GM12878 (cell line): Measurements from ENCODE around the gene MED31. TPM values are rescaled to one million over a fixed set of nuclear protein-coding genes. Genes with fewer than 3 reads are reported as not detected.

Experiments used
- ATAC-seq: fragments of 200-7000 bp; cut with Tn5 transposase; 3 replicates; pipeline ENCODE4 v1.9.1; 2020; ENCODE audit warnings: mild to moderate bottlenecking, moderate library complexity
- BruUV-seq: library from RNA; stranded (reverse); fragments of 400-500 nt; replicated peaks from 2 replicates; lab custom pipeline; 2021; lab: Mats Ljungman, UMichigan
- CTCF ChIA-PET: fragments of 300-600 bp; sonication (Branson Sonifier 250); formaldehyde crosslinking; extraction: SDS; loops from one replicate; lab custom pipeline; 2021; ENCODE audit warnings: inconsistent platforms; lab: Yijun Ruan, JAX
- POLR2A ChIA-PET: fragments of 350-600 bp; formaldehyde crosslinking; extraction: SDS; loops from one replicate; lab custom pipeline; 2021; ENCODE audit warnings: inconsistent platforms; lab: Charles Lee
- RAD21 ChIA-PET: fragments of 300-600 bp; sonication (Branson Sonifier 250); formaldehyde crosslinking; loops from one replicate; lab custom pipeline; 2023; ENCODE audit warnings: antibody characterized with exemption; ENCODE audit not compliant: unreplicated experiment; lab: Charles Lee
- SMC1A ChIA-PET: fragments of 300-600 bp; sonication (Branson Sonifier 250); formaldehyde crosslinking; loops from one replicate; lab custom pipeline; 2023; ENCODE audit not compliant: unreplicated experiment, uncharacterized antibody; lab: Charles Lee
- DNase-seq: peaks from one replicate; pipeline ENCODE4 v3.0.0-alpha.2; 2011; ENCODE audit warnings: low read depth, low spot score
- FAIRE-seq: peaks from 3 replicates; lab custom pipeline; 2011; peaks lifted over from hg19 to GRCh38; lab: Jason Lieb, UNC
- H2AFZ ChIP-seq: 2 replicates; pipeline ENCODE4 v1.6.0; 2011; ENCODE audit warnings: low read depth, low read length, control low read depth; ENCODE audit not compliant: control insufficient read depth
- H3K27ac ChIP-seq: 2 replicates; pipeline ENCODE4 v1.5.1; 2011; ENCODE audit warnings: control low read depth; ENCODE audit not compliant: control insufficient read depth, insufficient read depth
- H3K27me3 ChIP-seq, 2 experiments: replicated peaks in 1 of 2; 2 replicates each; pipeline versions ENCODE4 v1.6.0 to v1.6.1; 2011; ENCODE audit warnings: low read length in 1 of 2; ENCODE audit not compliant: control insufficient read depth in 2 of 2, insufficient read depth in 2 of 2
- H3K36me3 ChIP-seq, 2 experiments: 2 replicates each; pipeline ENCODE4 v1.5.1; 2011; ENCODE audit warnings: low read length in 1 of 2; ENCODE audit not compliant: control insufficient read depth in 2 of 2, insufficient read depth in 2 of 2
- H3K4me1 ChIP-seq: 2 replicates; pipeline ENCODE4 v1.6.1; 2011; ENCODE audit warnings: mild to moderate bottlenecking, low read length, moderate library complexity, mixed read lengths; ENCODE audit not compliant: control insufficient read depth, insufficient read depth
- H3K4me2 ChIP-seq: 2 replicates; pipeline ENCODE4 v1.6.0; 2011; ENCODE audit warnings: control low read depth; ENCODE audit not compliant: control insufficient read depth, insufficient read depth
- H3K4me3 ChIP-seq: fragments of 200-600 bp; sonication (generic); 2 replicates; pipeline ENCODE4 v1.5.1; 2016
- H3K79me2 ChIP-seq: 2 replicates; pipeline ENCODE4 v1.6.0; 2011; ENCODE audit warnings: low read length; ENCODE audit not compliant: control insufficient read depth, insufficient read depth
- H3K9ac ChIP-seq: 2 replicates; pipeline ENCODE4 v1.8.0; 2011; ENCODE audit warnings: low read length, control low read depth, mixed read lengths; ENCODE audit not compliant: control insufficient read depth, insufficient read depth
- H3K9me3 ChIP-seq: replicated peaks from 3 replicates; pipeline ENCODE4 v1.5.1; 2011; ENCODE audit warnings: mild to moderate bottlenecking, low read length; ENCODE audit not compliant: control insufficient read depth, insufficient read depth
- H4K20me1 ChIP-seq: 2 replicates; pipeline ENCODE4 v1.6.0; 2011; ENCODE audit not compliant: control insufficient read depth, insufficient read depth
- BMI1 ChIP-seq: fragments of 450-650 bp; IDR thresholded peaks from 2 replicates; pipeline ENCODE4 v1.6.1; 2016; ENCODE audit warnings: mild to moderate bottlenecking, moderate library complexity, borderline replicate concordance
- FOXK2 ChIP-seq: fragments of 450-650 bp; IDR thresholded peaks from 2 replicates; pipeline ENCODE4 v1.6.1; 2017; ENCODE audit warnings: mild to moderate bottlenecking, moderate library complexity
- KLF5 ChIP-seq: fragments of 450-650 bp; IDR thresholded peaks from 2 replicates; pipeline ENCODE4 v1.6.1; 2014; ENCODE audit warnings: mild to moderate bottlenecking; ENCODE audit not compliant: partially characterized antibody
- NFXL1 ChIP-seq: fragments of 450-650 bp; IDR thresholded peaks from 2 replicates; pipeline ENCODE4 v1.6.1; 2017; ENCODE audit warnings: antibody characterized with exemption, mild to moderate bottlenecking, borderline replicate concordance
- NR2F1 ChIP-seq: fragments of 450-650 bp; conservative IDR thresholded peaks from 2 replicates; pipeline ENCODE4 v1.6.1; 2017; ENCODE audit warnings: mild to moderate bottlenecking
- POLR2AphosphoS2 ChIP-seq: IDR thresholded peaks from 2 replicates; pipeline ENCODE4 v1.6.1; 2011; ENCODE audit warnings: low read depth, mild to moderate bottlenecking, low read length, improper control_type of control experiment, moderate library complexity
- RCOR1 ChIP-seq: conservative IDR thresholded peaks from 2 replicates; pipeline ENCODE4 v1.6.1; 2012; ENCODE audit warnings: low read depth, low read length, improper control_type of control experiment
- SREBF1 ChIP-seq: IDR thresholded peaks from 2 replicates; pipeline ENCODE4 v1.6.1; 2012; ENCODE audit warnings: mild to moderate bottlenecking, low read length
- USF1 ChIP-seq: IDR thresholded peaks from 2 replicates; pipeline ENCODE4 v1.6.1; 2011; ENCODE audit warnings: borderline replicate concordance, low read depth, mild to moderate bottlenecking, moderate library complexity, mixed read lengths, low read length; ENCODE audit not compliant: insufficient read depth; ENCODE audit errors: extremely low read length
- ZNF24 ChIP-seq: fragments of 450-650 bp; IDR thresholded peaks from 2 replicates; pipeline ENCODE4 v1.6.1; 2017; ENCODE audit warnings: antibody characterized with exemption, mild to moderate bottlenecking
- WGBS: methylation state at CpG from one replicate; pipeline ENCODE4 v1.1.6; 2016; ENCODE audit warnings: low lambda C conversion rate; ENCODE audit not compliant: insufficient replicate concordance, insufficient coverage; ENCODE audit errors: missing lambda C conversion rate; 5-methylcytosine and 5-hydroxymethylcytosine counted together
- in situ Hi-C: fragments of 300-500 bp; cut with MboI; formaldehyde crosslinking; loops from 9 replicates; pipeline ENCODE4 v1.14.3; 2018; ENCODE audit warnings: mixed read lengths
- intact Hi-C: fragments of 100-400 bp; cut with micrococcal nuclease; formaldehyde crosslinking; loops from one replicate; pipeline ENCODE4 v1.14.2; 2022; ENCODE audit not compliant: unreplicated experiment
- polyA plus RNA-seq, 11 experiments: library from polyadenylated mRNA; depleted of rRNA in 4 of 11; unstranded in 6 of 11; stranded (reverse) in 5 of 11; fragments of >200 nt; fragmentation: Nextera tagmentation in 4 of 11; fragmentation: Illumina TruSeq in 1 of 11; extraction: Ambion mirVana in 4 of 11; extraction: Trizol in 1 of 11; gene quantifications; 1 replicate in 1 of 11; 2 replicates in 10 of 11; pipeline versions ENCODE4 v1.2.1 to v1.2.3, GENCODE V29; 2011 to 2016; ENCODE audit warnings: inconsistent platforms in 2 of 11, missing spikeins in 2 of 11, low read depth in 1 of 11
- total RNA-seq, 4 experiments: library from RNA; depleted of rRNA in 3 of 4; stranded (reverse); fragments of >200 nt in 3 of 4; fragmentation: Illumina TruSeq in 1 of 4; extraction: Trizol in 1 of 4; gene quantifications; 2 replicates each; pipeline versions ENCODE4 v1.2.1 to v1.2.3, GENCODE V29; 2013 to 2021
- TF ChIP-seq, protein P1 (sequence below): IDR thresholded peaks from 2 replicates; pipeline ENCODE4 v1.6.1; 2012; ENCODE audit warnings: low read length, inconsistent platforms
- TF ChIP-seq, protein P2 (sequence below): fragments of 450-650 bp; IDR thresholded peaks from 2 replicates; pipeline ENCODE4 v1.6.1; 2017; ENCODE audit warnings: mild to moderate bottlenecking, moderate library complexity

Gene MED31
- total and polyA plus RNA-seq, 10 of the 15 experiments (the other 5 are each of a cell fraction or from before 2014, with no cell fraction given) = 14.4 to 71.1 (median 34.6) TPM

DNA sequence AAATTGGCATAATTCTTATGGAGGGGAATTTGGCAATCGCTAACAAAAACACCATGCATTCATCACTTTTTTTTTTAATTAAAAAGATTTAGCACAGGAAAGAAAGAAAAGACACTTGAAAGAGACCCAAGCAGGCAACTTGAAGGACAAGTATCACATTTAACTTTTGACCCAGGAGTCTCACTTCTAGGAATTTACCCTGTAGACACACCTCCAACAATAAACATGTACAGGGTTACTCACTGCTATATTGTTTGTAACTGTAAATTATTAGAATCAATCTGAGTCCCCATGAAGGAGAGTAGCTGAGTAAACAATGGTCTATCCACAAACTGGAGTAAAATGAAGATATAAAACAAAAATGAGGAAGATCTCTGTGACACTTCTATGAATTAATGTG lies 21.0 kb downstream of the MED31 start:
- Histone ChIP-seq H3K27me3 (no peaks in the 10 kb centered on the region), H3K36me3 (peaks cover 2 to 13% of the 10 kb centered on the region in 2 experiments), H3K9me3 (no peaks in the 10 kb centered on the region; the same call in 2 of the 3 replicates), H3K4me1 (no peaks in the 10 kb centered on the region), H2AFZ (no peak overlapping the region), H3K9ac (no peak overlapping the region), H3K79me2 (no peaks in the 10 kb centered on the region), H4K20me1 (no peaks in the 10 kb centered on the region), H3K4me2 (no peak overlapping the region), H3K27ac (no peak overlapping the region), H3K4me3 (no peak overlapping the region)
- no TSS peak for BruUV-seq
- WGBS = 100% methylated on average over 1 of the region's 1 CpG
- SMC1A ChIA-PET = no interaction called here
- DNase-seq (no peak), ATAC-seq (no peak), FAIRE-seq (no peak)
- in situ Hi-C loops (no loop called here), intact Hi-C loops (no loop called here)
- POLR2A ChIA-PET = no interaction called here
- TF ChIP-seq NR2F1 (no peak), FOXK2 (no peak), ZNF24 (no peak), NFXL1 (no peak), SREBF1 (no peak), BMI1 (no peak), KLF5 (no peak), RCOR1 (no peak), POLR2AphosphoS2 (no peak), USF1 (no peak)
- TF ChIP-seq, protein P1, sequence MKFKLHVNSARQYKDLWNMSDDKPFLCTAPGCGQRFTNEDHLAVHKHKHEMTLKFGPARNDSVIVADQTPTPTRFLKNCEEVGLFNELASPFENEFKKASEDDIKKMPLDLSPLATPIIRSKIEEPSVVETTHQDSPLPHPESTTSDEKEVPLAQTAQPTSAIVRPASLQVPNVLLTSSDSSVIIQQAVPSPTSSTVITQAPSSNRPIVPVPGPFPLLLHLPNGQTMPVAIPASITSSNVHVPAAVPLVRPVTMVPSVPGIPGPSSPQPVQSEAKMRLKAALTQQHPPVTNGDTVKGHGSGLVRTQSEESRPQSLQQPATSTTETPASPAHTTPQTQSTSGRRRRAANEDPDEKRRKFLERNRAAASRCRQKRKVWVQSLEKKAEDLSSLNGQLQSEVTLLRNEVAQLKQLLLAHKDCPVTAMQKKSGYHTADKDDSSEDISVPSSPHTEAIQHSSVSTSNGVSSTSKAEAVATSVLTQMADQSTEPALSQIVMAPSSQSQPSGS = no peak
- TF ChIP-seq, protein P2, sequence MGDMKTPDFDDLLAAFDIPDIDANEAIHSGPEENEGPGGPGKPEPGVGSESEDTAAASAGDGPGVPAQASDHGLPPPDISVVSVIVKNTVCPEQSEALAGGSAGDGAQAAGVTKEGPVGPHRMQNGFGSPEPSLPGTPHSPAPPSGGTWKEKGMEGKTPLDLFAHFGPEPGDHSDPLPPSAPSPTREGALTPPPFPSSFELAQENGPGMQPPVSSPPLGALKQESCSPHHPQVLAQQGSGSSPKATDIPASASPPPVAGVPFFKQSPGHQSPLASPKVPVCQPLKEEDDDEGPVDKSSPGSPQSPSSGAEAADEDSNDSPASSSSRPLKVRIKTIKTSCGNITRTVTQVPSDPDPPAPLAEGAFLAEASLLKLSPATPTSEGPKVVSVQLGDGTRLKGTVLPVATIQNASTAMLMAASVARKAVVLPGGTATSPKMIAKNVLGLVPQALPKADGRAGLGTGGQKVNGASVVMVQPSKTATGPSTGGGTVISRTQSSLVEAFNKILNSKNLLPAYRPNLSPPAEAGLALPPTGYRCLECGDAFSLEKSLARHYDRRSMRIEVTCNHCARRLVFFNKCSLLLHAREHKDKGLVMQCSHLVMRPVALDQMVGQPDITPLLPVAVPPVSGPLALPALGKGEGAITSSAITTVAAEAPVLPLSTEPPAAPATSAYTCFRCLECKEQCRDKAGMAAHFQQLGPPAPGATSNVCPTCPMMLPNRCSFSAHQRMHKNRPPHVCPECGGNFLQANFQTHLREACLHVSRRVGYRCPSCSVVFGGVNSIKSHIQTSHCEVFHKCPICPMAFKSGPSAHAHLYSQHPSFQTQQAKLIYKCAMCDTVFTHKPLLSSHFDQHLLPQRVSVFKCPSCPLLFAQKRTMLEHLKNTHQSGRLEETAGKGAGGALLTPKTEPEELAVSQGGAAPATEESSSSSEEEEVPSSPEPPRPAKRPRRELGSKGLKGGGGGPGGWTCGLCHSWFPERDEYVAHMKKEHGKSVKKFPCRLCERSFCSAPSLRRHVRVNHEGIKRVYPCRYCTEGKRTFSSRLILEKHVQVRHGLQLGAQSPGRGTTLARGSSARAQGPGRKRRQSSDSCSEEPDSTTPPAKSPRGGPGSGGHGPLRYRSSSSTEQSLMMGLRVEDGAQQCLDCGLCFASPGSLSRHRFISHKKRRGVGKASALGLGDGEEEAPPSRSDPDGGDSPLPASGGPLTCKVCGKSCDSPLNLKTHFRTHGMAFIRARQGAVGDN = no peak
- CTCF ChIA-PET = no interaction called here
- RAD21 ChIA-PET = interaction anchor here (0.6 kb wide), 1 partner anchor 537 kb away, joined by 3 read pairs; no protein-coding TSS in a partner anchor
